Astrocyte (in vitro differentiated cells and primary cell): Measurements from ENCODE around the gene RAX. TPM values are rescaled to one million over a fixed set of nuclear protein-coding genes. Genes with fewer than 3 reads are reported as not detected.
A peak's percentile ranks its signal among the peaks of the same experiment; 100 is the strongest.

ENCODE experiments used
- DNase-seq: peaks from one replicate; pipeline ENCODE4 v3.0.0-alpha.2; 2010; ENCODE audit warnings: low read depth
- FAIRE-seq: peaks from 2 replicates; lab custom pipeline; 2011; peaks lifted over from hg19 to GRCh38; lab: Jason Lieb, UNC
- H2AFZ ChIP-seq: 2 replicates; pipeline ENCODE4 v1.6.0; 2012; ENCODE audit warnings: low read depth, low read length, inconsistent platforms
- H3K27ac ChIP-seq: 2 replicates; pipeline ENCODE4 v1.5.1; 2011; ENCODE audit warnings: low read depth, low read length, inconsistent platforms
- H3K27me3 ChIP-seq: 2 replicates; pipeline ENCODE4 v1.6.0; 2011; ENCODE audit warnings: low read length, inconsistent platforms; ENCODE audit not compliant: insufficient read depth
- H3K36me3 ChIP-seq: 2 replicates; pipeline ENCODE4 v1.5.1; 2011; ENCODE audit warnings: low read length, inconsistent platforms; ENCODE audit not compliant: insufficient read depth
- H3K4me1 ChIP-seq: 2 replicates; pipeline ENCODE4 v1.5.1; 2011; ENCODE audit warnings: low read length, inconsistent platforms; ENCODE audit not compliant: insufficient read depth
- H3K4me2 ChIP-seq: 2 replicates; pipeline ENCODE4 v1.6.0; 2012; ENCODE audit warnings: low read length, inconsistent platforms
- H3K4me3 ChIP-seq: 2 replicates; pipeline ENCODE4 v1.5.1; 2011; ENCODE audit warnings: low read depth, mild to moderate bottlenecking, low read length, inconsistent platforms; ENCODE audit not compliant: insufficient read depth
- H3K79me2 ChIP-seq: 2 replicates; pipeline ENCODE4 v1.6.0; 2012; ENCODE audit warnings: mild to moderate bottlenecking, low read length, inconsistent platforms; ENCODE audit not compliant: insufficient read depth
- H3K9ac ChIP-seq: 2 replicates; pipeline ENCODE4 v1.6.0; 2012; ENCODE audit warnings: mild to moderate bottlenecking, low read length, inconsistent platforms
- H3K9me3 ChIP-seq: 2 replicates; pipeline ENCODE4 v1.5.1; 2012; ENCODE audit warnings: low read depth, mild to moderate bottlenecking, low read length, inconsistent platforms; ENCODE audit not compliant: insufficient read depth
- H4K20me1 ChIP-seq: 2 replicates; pipeline ENCODE4 v1.6.0; 2012; ENCODE audit warnings: low read length, inconsistent platforms; ENCODE audit not compliant: insufficient read depth
- H3K27ac Mint-ChIP-seq: one replicate; pipeline ENCODE4 v1.8.0; 2021; ENCODE audit warnings: mild to moderate bottlenecking, mixed read lengths; ENCODE audit not compliant: unreplicated experiment
- H3K27me3 Mint-ChIP-seq: one replicate; pipeline ENCODE4 v1.8.0; 2021; ENCODE audit warnings: low read depth, mixed read lengths; ENCODE audit not compliant: unreplicated experiment
- H3K36me3 Mint-ChIP-seq: one replicate; pipeline ENCODE4 v1.8.0; 2021; ENCODE audit warnings: low read depth, mixed read lengths; ENCODE audit not compliant: unreplicated experiment
- H3K4me1 Mint-ChIP-seq: one replicate; pipeline ENCODE4 v1.8.0; 2021; ENCODE audit warnings: low read depth, mixed read lengths; ENCODE audit not compliant: unreplicated experiment
- H3K4me3 Mint-ChIP-seq: one replicate; pipeline ENCODE4 v1.8.0; 2021; ENCODE audit warnings: mild to moderate bottlenecking, moderate library complexity, mixed read lengths; ENCODE audit not compliant: unreplicated experiment
- H3K9me3 Mint-ChIP-seq: one replicate; pipeline ENCODE4 v1.8.0; 2021; ENCODE audit warnings: mild to moderate bottlenecking, mixed read lengths; ENCODE audit not compliant: unreplicated experiment
- CTCF ChIP-seq: IDR thresholded peaks from 2 replicates; pipeline ENCODE4 v1.5.1; 2011; ENCODE audit warnings: low read depth, mild to moderate bottlenecking, inconsistent platforms, low read length, moderate library complexity; ENCODE audit not compliant: insufficient read depth
- EZH2 ChIP-seq: IDR thresholded peaks from 2 replicates; pipeline ENCODE4 v1.6.1; 2012; ENCODE audit warnings: mild to moderate bottlenecking, low read length, inconsistent platforms; ENCODE audit not compliant: insufficient read depth
- total RNA-seq: library from RNA; stranded (reverse); gene quantifications from 2 replicates; pipeline ENCODE4 v1.2.1, GENCODE V29; 2021

The RAX gene
- total RNA-seq, 1 donor from 2014 or later = not detected

DNA sequence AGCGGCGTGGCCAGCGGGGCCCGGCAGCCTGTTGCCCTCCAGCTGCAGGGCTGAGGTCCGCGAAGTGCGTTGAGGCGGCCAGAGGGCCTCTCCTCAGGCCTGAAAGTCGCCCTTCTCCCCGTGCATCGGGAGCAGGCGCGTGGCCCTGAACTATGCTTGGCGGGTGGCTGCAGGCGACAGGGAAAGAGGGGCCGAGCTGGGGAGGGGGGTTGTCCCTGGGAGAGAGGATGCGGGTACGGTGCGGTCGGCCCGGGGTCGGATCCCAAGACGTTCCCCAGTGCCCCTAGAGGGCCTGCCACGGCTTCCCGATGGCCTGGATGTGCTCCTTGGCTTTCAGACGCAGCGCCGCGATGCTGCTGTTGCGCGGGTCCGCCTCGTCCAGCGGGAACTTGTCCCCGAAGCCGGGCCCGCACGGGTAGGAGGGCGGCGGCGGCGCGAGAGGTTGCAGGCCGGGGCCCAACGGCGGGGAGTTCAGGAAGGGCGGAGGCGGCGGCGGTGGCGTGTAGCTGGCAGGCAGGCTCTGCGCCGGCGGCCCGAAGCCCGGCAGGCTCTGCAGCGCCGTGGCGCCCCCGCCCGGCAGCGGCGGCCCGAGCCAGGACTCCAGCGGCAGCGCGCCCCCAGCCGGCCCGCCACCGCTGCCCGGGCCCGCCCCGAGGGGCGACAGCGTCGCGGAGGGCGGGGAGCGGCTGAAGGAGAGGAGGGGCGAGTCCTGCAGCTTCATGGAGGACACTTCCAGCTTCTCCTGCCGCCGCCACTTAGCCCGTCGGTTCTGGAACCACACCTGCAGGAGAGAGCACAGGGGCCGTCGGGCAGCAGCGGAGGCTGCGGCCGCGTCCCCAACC lies 4.3 kb downstream of the RAX start:
- FAIRE-seq (no peak), DNase-seq (no peak)
- H2AFZ ChIP-seq = peak overlapping the region; percentile 66
- H3K36me3 ChIP-seq = no peaks in the 10 kb centered on the region
- no peaks in the 10 kb centered on the region for H3K79me2 ChIP-seq
- peak overlapping the region; percentile 60 for H3K4me2 ChIP-seq
- no peaks in the 10 kb centered on the region for H3K4me1 Mint-ChIP-seq
- no peak overlapping the region for H3K9ac ChIP-seq
- no peak overlapping the region for H3K4me3 Mint-ChIP-seq
- H3K4me1 ChIP-seq = peaks cover 3% of the 10 kb centered on the region
- peaks cover 81% of the 10 kb centered on the region for H3K27me3 Mint-ChIP-seq
- no peak overlapping the region for H3K27ac ChIP-seq
- peaks cover 7% of the 10 kb centered on the region for H3K9me3 ChIP-seq
- H3K4me3 ChIP-seq = no peak overlapping the region
- peaks cover 12% of the 10 kb centered on the region for H3K9me3 Mint-ChIP-seq
- no peaks in the 10 kb centered on the region for H3K36me3 Mint-ChIP-seq
- no peak overlapping the region for H3K27ac Mint-ChIP-seq
- TF ChIP-seq EZH2 (peak; percentile 98), CTCF (no peak)
- peaks cover 5% of the 10 kb centered on the region for H4K20me1 ChIP-seq
- H3K27me3 ChIP-seq = peaks cover 95% of the 10 kb centered on the region

- no peaks in the 10 kb centered on the region for H3K36me3 Mint-ChIP-seq
- H3K9me3 ChIP-seq = peaks cover 7% of the 10 kb centered on the region
- no peak overlapping the region for H3K27ac Mint-ChIP-seq
- H3K9me3 Mint-ChIP-seq = peaks cover 12% of the 10 kb centered on the region
- peaks cover 3% of the 10 kb centered on the region for H3K4me1 ChIP-seq
- H3K4me1 Mint-ChIP-seq = peaks cover 3% of the 10 kb centered on the region
- H4K20me1 ChIP-seq = peaks cover 5% of the 10 kb centered on the region
- FAIRE-seq (no peak), DNase-seq (no peak)
- TF ChIP-seq EZH2 = peak; percentile 96
- no peak for TF ChIP-seq CTCF
- H3K4me3 ChIP-seq = no peak overlapping the region
- no peak overlapping the region for H3K9ac ChIP-seq
- H3K27ac ChIP-seq = no peak overlapping the region
- H3K4me2 ChIP-seq = peak overlapping the region; percentile 15
- no peaks in the 10 kb centered on the region for H3K79me2 ChIP-seq
- H3K4me3 Mint-ChIP-seq = no peak overlapping the region
- H3K27me3 ChIP-seq = peaks cover 95% of the 10 kb centered on the region
- peak overlapping the region; percentile 66 for H2AFZ ChIP-seq
- peaks cover 83% of the 10 kb centered on the region for H3K27me3 Mint-ChIP-seq
- H3K36me3 ChIP-seq = no peaks in the 10 kb centered on the region
Measured at GRCh38 chr18:59268127-59268720, 5.0 kb downstream of the RAX start.
